ENCODE data around the gene SLCO2A1.

The SLCO2A1 gene

DNA sequence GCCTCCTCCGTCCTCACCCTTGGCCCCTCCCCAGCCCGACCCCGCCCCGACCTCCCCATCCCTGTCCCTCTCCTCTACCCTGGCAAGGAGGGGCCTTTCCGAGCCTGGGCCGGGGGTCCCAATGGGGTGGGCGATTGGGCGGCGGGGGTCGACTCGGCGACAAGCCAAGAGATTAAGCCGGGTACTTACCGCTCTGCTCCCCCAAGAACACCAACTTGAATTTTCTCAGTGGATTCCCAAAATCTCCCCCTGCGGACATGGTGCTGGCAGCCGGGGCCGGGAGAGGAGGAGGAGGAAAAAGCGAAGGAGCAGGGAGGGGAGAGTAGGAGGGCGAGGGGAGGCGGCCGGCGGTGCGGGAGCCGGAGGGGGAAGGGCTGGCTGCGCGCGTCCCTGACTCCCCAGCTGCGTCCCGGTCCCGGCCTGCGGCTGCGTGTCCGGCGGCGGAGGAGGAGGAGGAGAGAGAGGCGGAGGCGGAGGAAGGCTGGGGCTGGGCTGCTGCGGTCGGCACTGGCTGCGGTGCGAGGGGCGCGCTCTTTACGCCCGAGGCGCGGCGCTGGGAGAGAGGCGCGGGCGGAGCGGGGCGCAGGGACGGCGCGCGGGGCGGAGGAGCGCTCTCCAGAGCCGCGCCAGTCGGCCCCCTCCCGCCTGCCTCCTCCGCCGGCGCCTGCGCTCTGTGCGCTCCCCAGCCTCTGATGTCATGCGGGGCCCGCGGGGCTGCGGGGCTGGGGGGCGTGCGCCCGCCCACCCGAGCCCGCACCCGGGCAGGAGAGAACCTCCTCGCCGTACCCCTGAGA, 134.3 kb downstream of the SLCO2A1 start, which contains the start of gene RAB6B:
TSS of gene RAB6B (minus strand) at position 675 of the 794 bp plus-strand sequence. CDS start at position 259, 416 bp downstream.
- no peaks in the 10 kb centered on the region for H3K27me3 ChIP-seq (replicated peaks; ENCODE audit: control insufficient read depth, insufficient read depth, low read length, poor library complexity, severe bottlenecking)
- H3K4me1 ChIP-seq (ENCODE audit: control insufficient read depth, insufficient read depth, low read length, poor library complexity, severe bottlenecking), result no peaks in the 10 kb centered on the region
- no peak within 1 kb of the TSS for H3K27ac ChIP-seq (ENCODE audit: insufficient read depth, low read length, poor library complexity, severe bottlenecking)
- no peak within 1 kb of the TSS for H3K4me3 ChIP-seq (ENCODE audit: insufficient read depth, low read depth, low read length, poor library complexity, severe bottlenecking)
- H3K36me3 ChIP-seq (ENCODE audit: control insufficient read depth, insufficient read depth, low read length), result no peaks in the 10 kb centered on the region
- no peaks in the 10 kb centered on the region for H3K9me3 ChIP-seq (ENCODE audit: control insufficient read depth, low read length)
- DNase-seq, result no peak

DNA sequence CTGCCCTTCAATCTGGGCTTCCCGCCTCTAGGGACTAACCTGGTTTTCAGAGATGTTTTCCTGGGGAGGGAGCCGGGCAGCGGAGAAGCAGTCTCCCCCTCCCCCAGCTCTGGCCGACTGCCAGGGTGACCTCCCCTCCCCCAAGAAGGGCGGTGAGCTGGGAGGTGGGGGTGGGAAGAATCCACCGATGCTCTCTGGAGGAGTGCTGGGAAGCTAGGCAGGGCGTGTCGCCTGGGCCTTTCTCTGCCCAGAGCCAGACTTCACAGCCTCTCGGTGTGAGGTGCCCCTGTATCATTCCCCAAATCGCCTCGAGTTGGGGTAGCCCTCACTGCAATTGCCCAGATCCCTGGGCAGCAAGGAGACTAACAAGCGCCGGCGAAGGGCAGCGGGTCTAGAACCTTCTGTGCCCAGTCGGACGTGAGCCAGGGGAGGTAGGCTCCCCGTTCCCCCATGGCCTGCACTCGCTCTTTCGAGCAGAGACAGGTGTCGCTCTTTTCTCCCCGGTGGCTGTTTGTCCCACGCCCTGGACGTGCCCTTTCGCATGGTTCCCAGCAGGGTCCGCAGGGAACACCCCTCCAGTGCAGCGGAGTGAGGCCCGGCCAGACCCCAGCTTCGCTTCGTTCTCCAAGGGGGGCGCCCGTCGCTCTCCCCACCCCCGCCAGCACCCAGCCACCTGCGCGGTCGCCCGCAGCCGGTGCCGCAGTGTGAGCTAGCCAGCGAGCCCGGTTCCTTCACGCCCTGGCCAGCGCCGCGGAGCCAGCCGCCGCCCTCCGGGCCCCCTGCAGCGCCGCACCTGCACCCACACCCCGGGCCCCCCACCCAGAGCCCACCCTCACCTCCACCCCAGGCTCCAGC, 135.1 kb downstream of the SLCO2A1 start:
- Histone ChIP-seq H3K4me1 (ENCODE audit: control insufficient read depth, insufficient read depth, low read length, poor library complexity, severe bottlenecking) (no peaks in the 10 kb centered on the region), H3K4me3 (ENCODE audit: insufficient read depth, low read depth, low read length, poor library complexity, severe bottlenecking) (no peak overlapping the region), H3K27ac (ENCODE audit: insufficient read depth, low read length, poor library complexity, severe bottlenecking) (no peak overlapping the region), H3K9me3 (ENCODE audit: control insufficient read depth, low read length) (no peaks in the 10 kb centered on the region), H3K27me3 (replicated peaks; ENCODE audit: control insufficient read depth, insufficient read depth, low read length, poor library complexity, severe bottlenecking) (no peaks in the 10 kb centered on the region), H3K36me3 (ENCODE audit: control insufficient read depth, insufficient read depth, low read length) (no peaks in the 10 kb centered on the region)
- DNase-seq, result no peak

- no peaks in the 10 kb centered on the region for H3K9me3 ChIP-seq (ENCODE audit: control insufficient read depth, low read length)
- DNase-seq, result no peak
- H3K4me3 ChIP-seq (ENCODE audit: insufficient read depth, low read depth, low read length, poor library complexity, severe bottlenecking), result no peak overlapping the region
- H3K36me3 ChIP-seq (ENCODE audit: control insufficient read depth, insufficient read depth, low read length), result no peaks in the 10 kb centered on the region
- H3K27me3 ChIP-seq (replicated peaks; ENCODE audit: control insufficient read depth, insufficient read depth, low read length, poor library complexity, severe bottlenecking), result no peaks in the 10 kb centered on the region
- no peak overlapping the region for H3K27ac ChIP-seq (ENCODE audit: insufficient read depth, low read length, poor library complexity, severe bottlenecking)
- H3K4me1 ChIP-seq (ENCODE audit: control insufficient read depth, insufficient read depth, low read length, poor library complexity, severe bottlenecking), result no peaks in the 10 kb centered on the region
Observed at GRCh38 chr3:133893683-133894352, 135.9 kb downstream of the SLCO2A1 start.

DNA sequence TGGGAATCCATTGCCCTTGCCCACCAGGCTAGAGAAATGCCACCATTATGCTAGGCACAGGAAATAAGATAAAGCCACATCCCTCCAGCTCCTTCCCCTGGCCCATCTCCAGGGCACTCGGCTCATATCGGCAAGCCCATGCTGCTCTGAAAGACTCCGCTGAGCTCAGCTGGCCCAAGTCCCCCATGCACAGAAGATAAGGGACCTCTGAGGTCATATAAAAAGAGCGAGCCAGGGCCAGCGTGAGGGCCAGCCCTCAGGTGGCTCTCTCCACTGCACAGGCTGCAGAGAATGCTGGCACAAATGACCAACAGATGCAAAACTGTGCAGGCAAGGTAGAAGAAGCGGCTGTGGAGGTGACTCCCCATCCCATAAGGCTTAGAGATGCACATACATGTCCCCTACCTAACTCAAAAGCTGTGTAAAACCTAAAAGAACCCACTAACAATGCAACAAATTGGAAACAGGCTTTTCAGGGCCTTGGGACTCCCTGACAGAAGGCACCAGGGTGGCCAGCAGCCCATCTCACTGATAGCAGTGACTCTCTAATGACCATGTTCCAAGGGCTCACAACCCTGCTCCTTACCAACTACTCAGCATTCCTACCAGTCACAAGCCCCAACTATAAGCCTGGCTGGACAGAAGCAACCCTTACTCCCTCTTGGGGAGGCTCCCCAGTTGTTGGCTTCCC, 137.0 kb downstream of the SLCO2A1 start:
- DNase-seq, result no peak
- H3K9me3 ChIP-seq (ENCODE audit: control insufficient read depth, low read length), result no peaks in the 10 kb centered on the region
- no peak overlapping the region for H3K4me3 ChIP-seq (ENCODE audit: insufficient read depth, low read depth, low read length, poor library complexity, severe bottlenecking)
- H3K4me1 ChIP-seq (ENCODE audit: control insufficient read depth, insufficient read depth, low read length, poor library complexity, severe bottlenecking), result no peaks in the 10 kb centered on the region
- H3K36me3 ChIP-seq (ENCODE audit: control insufficient read depth, insufficient read depth, low read length), result no peaks in the 10 kb centered on the region
- no peaks in the 10 kb centered on the region for H3K27me3 ChIP-seq (replicated peaks; ENCODE audit: control insufficient read depth, insufficient read depth, low read length, poor library complexity, severe bottlenecking)
- no peak overlapping the region for H3K27ac ChIP-seq (ENCODE audit: insufficient read depth, low read length, poor library complexity, severe bottlenecking)

- no peak overlapping the region for H3K4me3 ChIP-seq (ENCODE audit: insufficient read depth, low read depth, low read length, poor library complexity, severe bottlenecking)
- no peaks in the 10 kb centered on the region for H3K4me1 ChIP-seq (ENCODE audit: control insufficient read depth, insufficient read depth, low read length, poor library complexity, severe bottlenecking)
- no peak for DNase-seq
- no peaks in the 10 kb centered on the region for H3K36me3 ChIP-seq (ENCODE audit: control insufficient read depth, insufficient read depth, low read length)
- no peaks in the 10 kb centered on the region for H3K9me3 ChIP-seq (ENCODE audit: control insufficient read depth, low read length)
- H3K27me3 ChIP-seq (replicated peaks; ENCODE audit: control insufficient read depth, insufficient read depth, low read length, poor library complexity, severe bottlenecking), result no peaks in the 10 kb centered on the region
- H3K27ac ChIP-seq (ENCODE audit: insufficient read depth, low read length, poor library complexity, severe bottlenecking), result no peak overlapping the region
Observed at GRCh38 chr3:133891662-133892378, 137.9 kb downstream of the SLCO2A1 start.

DNA sequence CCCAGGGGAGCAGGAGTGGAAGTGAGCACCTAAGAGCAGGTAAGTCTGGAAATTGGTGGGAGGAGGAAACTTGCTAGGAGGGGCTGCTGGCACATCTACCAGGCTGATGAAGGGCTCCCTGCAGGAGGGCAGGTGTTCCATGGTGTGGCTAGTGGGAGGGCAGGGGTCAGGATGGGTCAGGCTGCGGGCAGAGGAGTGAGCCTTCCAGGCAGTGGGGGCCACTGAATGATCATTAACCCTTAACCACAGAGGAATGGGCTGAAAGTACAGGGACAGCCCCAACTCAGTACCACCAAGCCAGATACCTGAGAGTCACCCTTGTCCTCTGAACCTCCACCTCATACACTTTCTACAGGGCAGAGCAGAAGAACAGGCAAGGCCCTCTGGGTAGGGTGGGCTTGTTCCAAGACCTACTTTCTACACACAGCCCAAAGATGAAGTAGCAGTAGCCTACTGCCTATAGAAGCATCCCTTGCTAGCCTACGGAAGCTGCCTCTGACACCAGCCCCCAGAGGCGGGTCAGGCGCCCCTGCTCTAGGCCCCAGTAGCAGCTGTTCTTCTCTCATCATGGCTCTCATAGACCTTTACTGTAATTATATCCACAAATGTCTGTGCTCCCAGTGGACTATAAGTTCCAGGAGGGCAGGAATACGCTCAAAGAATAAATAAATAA, 138.6 kb downstream of the SLCO2A1 start:
- H3K36me3 ChIP-seq (ENCODE audit: control insufficient read depth, insufficient read depth, low read length), result no peaks in the 10 kb centered on the region
- no peak overlapping the region for H3K4me3 ChIP-seq (ENCODE audit: insufficient read depth, low read depth, low read length, poor library complexity, severe bottlenecking)
- H3K27me3 ChIP-seq (replicated peaks; ENCODE audit: control insufficient read depth, insufficient read depth, low read length, poor library complexity, severe bottlenecking), result no peaks in the 10 kb centered on the region
- no peak overlapping the region for H3K27ac ChIP-seq (ENCODE audit: insufficient read depth, low read length, poor library complexity, severe bottlenecking)
- H3K9me3 ChIP-seq (ENCODE audit: control insufficient read depth, low read length), result no peaks in the 10 kb centered on the region
- H3K4me1 ChIP-seq (ENCODE audit: control insufficient read depth, insufficient read depth, low read length, poor library complexity, severe bottlenecking), result no peaks in the 10 kb centered on the region
- no peak for DNase-seq

DNA sequence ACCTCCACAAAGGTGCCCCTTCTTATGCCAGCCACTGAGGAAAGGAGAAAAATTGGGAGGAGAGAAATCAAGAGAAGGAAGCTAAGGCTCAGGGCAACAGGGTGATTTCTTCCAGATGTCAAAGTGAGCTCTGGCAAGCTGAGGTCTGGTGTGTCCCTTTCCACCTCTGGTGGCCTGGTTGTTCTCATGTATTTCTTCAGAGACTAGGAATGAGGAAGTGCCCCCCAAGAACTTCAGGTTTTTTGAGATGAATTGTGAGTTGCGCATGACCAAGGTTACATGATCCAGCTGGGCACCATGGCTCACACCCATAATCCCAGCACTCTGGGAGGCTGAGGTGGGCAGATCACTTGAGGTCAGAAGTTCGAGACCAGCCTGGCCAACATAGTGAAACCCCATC, 139.7 kb downstream of the SLCO2A1 start:
- DNase-seq, result no peak
- H3K4me3 ChIP-seq (ENCODE audit: insufficient read depth, low read depth, low read length, poor library complexity, severe bottlenecking), result no peak overlapping the region
- H3K9me3 ChIP-seq (ENCODE audit: control insufficient read depth, low read length), result no peaks in the 10 kb centered on the region
- H3K4me1 ChIP-seq (ENCODE audit: control insufficient read depth, insufficient read depth, low read length, poor library complexity, severe bottlenecking), result no peaks in the 10 kb centered on the region
- H3K27ac ChIP-seq (ENCODE audit: insufficient read depth, low read length, poor library complexity, severe bottlenecking), result no peak overlapping the region
- no peaks in the 10 kb centered on the region for H3K36me3 ChIP-seq (ENCODE audit: control insufficient read depth, insufficient read depth, low read length)
- H3K27me3 ChIP-seq (replicated peaks; ENCODE audit: control insufficient read depth, insufficient read depth, low read length, poor library complexity, severe bottlenecking), result no peaks in the 10 kb centered on the region

- Histone ChIP-seq H3K4me3 (ENCODE audit: insufficient read depth, low read depth, low read length, poor library complexity, severe bottlenecking) (no peak overlapping the region), H3K9me3 (ENCODE audit: control insufficient read depth, low read length) (no peaks in the 10 kb centered on the region), H3K27ac (ENCODE audit: insufficient read depth, low read length, poor library complexity, severe bottlenecking) (no peak overlapping the region), H3K36me3 (ENCODE audit: control insufficient read depth, insufficient read depth, low read length) (no peaks in the 10 kb centered on the region), H3K27me3 (replicated peaks; ENCODE audit: control insufficient read depth, insufficient read depth, low read length, poor library complexity, severe bottlenecking) (no peaks in the 10 kb centered on the region), H3K4me1 (ENCODE audit: control insufficient read depth, insufficient read depth, low read length, poor library complexity, severe bottlenecking) (no peaks in the 10 kb centered on the region)
- no peak for DNase-seq
Observed at GRCh38 chr3:133888726-133889340, 140.9 kb downstream of the SLCO2A1 start.

Data from effector memory CD4-positive, alpha-beta T cell (primary cell).